Erythroblast (primary cell): ENCODE results near the gene OTUD1.

Source experiments
- GATA1 ChIP-seq: IDR thresholded peaks from 2 replicates; pipeline ENCODE4 v1.6.1; 2011; ENCODE audit warnings: low read depth, mild to moderate bottlenecking, control low read depth, low read length, moderate library complexity
- POLR2A ChIP-seq: IDR thresholded peaks from 2 replicates; pipeline ENCODE4 v1.6.1; 2011; ENCODE audit warnings: mild to moderate bottlenecking, low read length

DNA sequence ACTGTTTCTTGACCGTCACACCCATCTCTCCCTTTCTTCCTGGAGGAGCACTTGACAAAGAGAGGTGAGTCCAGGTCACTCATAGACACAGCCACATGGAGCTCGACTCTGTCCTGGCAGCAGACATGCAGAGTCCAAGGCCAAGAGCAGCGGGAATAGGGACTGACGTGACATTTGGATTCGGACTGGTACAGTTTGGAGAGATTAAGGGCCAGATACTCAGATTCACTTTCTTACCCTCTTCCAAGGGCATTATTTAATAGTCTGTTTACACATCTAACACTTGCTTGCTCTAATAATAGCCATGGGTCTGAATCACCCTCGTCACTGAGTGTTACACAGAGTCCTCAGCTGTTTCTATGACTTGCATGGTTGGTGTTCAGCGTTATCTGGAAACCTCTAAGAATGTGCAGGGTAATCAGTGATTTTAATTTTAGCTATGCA lies 39.2 kb upstream of the OTUD1 start:
- TF ChIP-seq POLR2A (no peak), GATA1 (no peak)
